Cardiac muscle cell (in vitro differentiated cells and primary cell): Measurements from ENCODE around the gene FGF14. TPM values are rescaled to one million over a fixed set of nuclear protein-coding genes. Genes with fewer than 3 reads are reported as not detected.
"Not testable (repeated sequence)": the region's sequence is repeated elsewhere in the genome, so short reads cannot be mapped to it uniquely, and the experiment has no call there.

Experiments
- DNase-seq, 2 donors: peaks; one replicate each; pipeline versions ENCODE4 v3.0.0 to v3.0.0-alpha.2; 2010 to 2017; ENCODE audit warnings: low read depth in 1 of 2, low spot score in 1 of 2
- H3K27ac ChIP-seq: fragments of 200-600 bp; sonication (generic); 2 replicates; pipeline ENCODE4 v1.5.1; 2016
- H3K27me3 ChIP-seq: fragments of 200-600 bp; sonication (generic); 2 replicates; pipeline ENCODE4 v1.6.0; 2016; ENCODE audit warnings: control low read depth
- H3K36me3 ChIP-seq: fragments of 200-600 bp; sonication (generic); 2 replicates; pipeline ENCODE4 v1.5.1; 2016; ENCODE audit warnings: control low read depth
- H3K4me1 ChIP-seq: fragments of 200-600 bp; sonication (generic); 2 replicates; pipeline ENCODE4 v1.8.1; 2017; ENCODE audit warnings: low read depth, mild to moderate bottlenecking, mixed run types
- H3K4me3 ChIP-seq: fragments of 200-600 bp; sonication (generic); 2 replicates; pipeline ENCODE4 v1.5.1; 2016; ENCODE audit warnings: mild to moderate bottlenecking
- H3K9me3 ChIP-seq: fragments of 200-600 bp; sonication (generic); 2 replicates; pipeline ENCODE4 v1.5.1; 2017; ENCODE audit warnings: low read depth, mild to moderate bottlenecking, control low read depth
- CTCF ChIP-seq: IDR thresholded peaks from 2 replicates; pipeline ENCODE4 v1.5.1; 2012; ENCODE audit warnings: low read depth, mild to moderate bottlenecking, low read length
- polyA plus RNA-seq: library from polyadenylated mRNA; unstranded; fragments of >200 nt; fragmentation: Nextera tagmentation; extraction: Ambion mirVana; gene quantifications from 2 replicates; pipeline ENCODE4 v1.2.1, GENCODE V29; 2016
- total RNA-seq: library from RNA; depleted of rRNA; stranded (reverse); fragments of >200 nt; gene quantifications from 2 replicates; pipeline ENCODE4 v1.2.3, GENCODE V29; 2016

Gene FGF14
- total and polyA plus RNA-seq, 2 experiments from 2014 or later, result not detected

- Histone ChIP-seq H3K9me3 (no peaks in the 10 kb centered on the region), H3K4me1 (no peaks in the 10 kb centered on the region), H3K36me3 (no peaks in the 10 kb centered on the region), H3K27ac (no peak overlapping the region), H3K27me3 (no peaks in the 10 kb centered on the region), H3K4me3 (no peak overlapping the region)
- no peak for TF ChIP-seq CTCF
- DNase-seq, result no peak
These were observed 301.6 kb downstream of the FGF14 start for GRCh38 chr13:102100234-102100633.

GRCh38 chr13:102097708-102098107, 304.1 kb downstream of the FGF14 start:
- Histone ChIP-seq H3K4me3 (no peak overlapping the region), H3K36me3 (no peaks in the 10 kb centered on the region), H3K27me3 (no peaks in the 10 kb centered on the region), H3K9me3 (no peaks in the 10 kb centered on the region), H3K4me1 (no peaks in the 10 kb centered on the region), H3K27ac (no peak overlapping the region)
- no peak for TF ChIP-seq CTCF
- DNase-seq, result no peak

GRCh38 chr13:102093288-102093687, 308.6 kb downstream of the FGF14 start:
- not testable (repeated sequence) for H3K9me3 ChIP-seq, H3K27ac ChIP-seq, H3K4me3 ChIP-seq, H3K36me3 ChIP-seq, H3K27me3 ChIP-seq, DNase-seq, H3K4me1 ChIP-seq

- no peak for TF ChIP-seq CTCF
- H3K27ac ChIP-seq, result no peak overlapping the region
- no peaks in the 10 kb centered on the region for H3K27me3 ChIP-seq
- H3K36me3 ChIP-seq, result no peaks in the 10 kb centered on the region
- H3K4me3 ChIP-seq, result no peak overlapping the region
- no peaks in the 10 kb centered on the region for H3K4me1 ChIP-seq
- peak in 1 of 2 donors; percentile 1 for DNase-seq
- H3K9me3 ChIP-seq, result no peaks in the 10 kb centered on the region
These were observed 310.6 kb downstream of the FGF14 start for GRCh38 chr13:102091231-102091630.

GRCh38 chr13:102090532-102090931, 311.3 kb downstream of the FGF14 start:
- H3K9me3 ChIP-seq, result no peaks in the 10 kb centered on the region
- TF ChIP-seq CTCF, result no peak
- H3K4me1 ChIP-seq, result no peaks in the 10 kb centered on the region
- no peak overlapping the region for H3K4me3 ChIP-seq
- H3K27ac ChIP-seq, result no peak overlapping the region
- H3K36me3 ChIP-seq, result no peaks in the 10 kb centered on the region
- DNase-seq, result no peak
- no peaks in the 10 kb centered on the region for H3K27me3 ChIP-seq

GRCh38 chr13:102089722-102090121, 312.1 kb downstream of the FGF14 start:
- no peaks in the 10 kb centered on the region for H3K9me3 ChIP-seq
- no peak for TF ChIP-seq CTCF
- H3K4me1 ChIP-seq, result no peaks in the 10 kb centered on the region
- no peak overlapping the region for H3K4me3 ChIP-seq
- DNase-seq, result no peak
- H3K36me3 ChIP-seq, result no peaks in the 10 kb centered on the region
- no peak overlapping the region for H3K27ac ChIP-seq
- H3K27me3 ChIP-seq, result no peaks in the 10 kb centered on the region
